ENCODE results near the gene RAB3IL1.

Gene RAB3IL1

GRCh38 chr11:61863548-61864081 lies 53.8 kb downstream of the RAB3IL1 start:
- DNase-seq = no peak

- DNase-seq = no peak
Measured at GRCh38 chr11:61862714-61863547, 54.4 kb downstream of the RAB3IL1 start.

- no peak for DNase-seq
Measured at GRCh38 chr11:61861634-61862033, 55.7 kb downstream of the RAB3IL1 start.

GRCh38 chr11:61860054-61860903 lies 57.1 kb downstream of the RAB3IL1 start:
- no peak for DNase-seq

- no peak for DNase-seq
Measured at GRCh38 chr11:61855939-61856680, 61.3 kb downstream of the RAB3IL1 start.

- DNase-seq = no peak
Measured at GRCh38 chr11:61854966-61855714, 62.2 kb downstream of the RAB3IL1 start.

GRCh38 chr11:61854206-61854895 lies 63.0 kb downstream of the RAB3IL1 start:
- DNase-seq = no peak

GRCh38 chr11:61853698-61854169 lies 63.6 kb downstream of the RAB3IL1 start:
- no peak for DNase-seq

GRCh38 chr11:61851900-61852295 lies 65.5 kb downstream of the RAB3IL1 start:
- DNase-seq = no peak

- no peak for DNase-seq
Measured at GRCh38 chr11:61851113-61851899, 66.1 kb downstream of the RAB3IL1 start.

- DNase-seq = no peak
Measured at GRCh38 chr11:61850687-61851086, 66.7 kb downstream of the RAB3IL1 start.

GRCh38 chr11:61848631-61849030 lies 68.7 kb downstream of the RAB3IL1 start:
- DNase-seq = no peak

GRCh38 chr11:61847914-61848581 lies 69.3 kb downstream of the RAB3IL1 start:
- DNase-seq = no peak
